Stimulated activated CD4-positive, alpha-beta T cell treated with anti-CD3 and anti-CD28 coated beads, Interleukin-4, amount 100 ng/mL, for 24 hours (primary cell): Measurements from ENCODE around the gene EPS15.
"Not testable (repeated sequence)": the region's sequence is repeated elsewhere in the genome, so short reads cannot be mapped to it uniquely, and the experiment has no call there.

ENCODE experiments used
- DNase-seq: peaks from one replicate; pipeline ENCODE4 v3.0.0-alpha.2; 2020

The EPS15 gene

GRCh38 chr1:51422367-51423072, 96.5 kb downstream of the EPS15 start:
- DNase-seq = no peak

- DNase-seq = no peak
These were observed 97.1 kb downstream of the EPS15 start for GRCh38 chr1:51421964-51422363.

GRCh38 chr1:51420867-51421627, 98.0 kb downstream of the EPS15 start:
- no peak for DNase-seq

GRCh38 chr1:51418384-51418959, 100.6 kb downstream of the EPS15 start:
- DNase-seq = no peak

GRCh38 chr1:51417496-51418383, 101.3 kb downstream of the EPS15 start:
- no peak for DNase-seq

- no peak for DNase-seq
These were observed 102.2 kb downstream of the EPS15 start for GRCh38 chr1:51416910-51417309.

GRCh38 chr1:51415963-51416362, 103.1 kb downstream of the EPS15 start:
- no peak for DNase-seq

GRCh38 chr1:51414811-51415210, 104.3 kb downstream of the EPS15 start:
- DNase-seq = no peak

GRCh38 chr1:51411820-51412219, 107.2 kb downstream of the EPS15 start:
- DNase-seq = not testable (repeated sequence)

- no peak for DNase-seq
These were observed 108.3 kb downstream of the EPS15 start for GRCh38 chr1:51410568-51411460.

- not testable (repeated sequence) for DNase-seq
These were observed 109.1 kb downstream of the EPS15 start for GRCh38 chr1:51409755-51410541.

- no peak for DNase-seq
These were observed 126.8 kb downstream of the EPS15 start for GRCh38 chr1:51392241-51392640.

- DNase-seq = not testable (repeated sequence)
These were observed 128.4 kb downstream of the EPS15 start for GRCh38 chr1:51390641-51391040.

- not testable (repeated sequence) for DNase-seq
These were observed 131.8 kb downstream of the EPS15 start for GRCh38 chr1:51387288-51387687.

- not testable (repeated sequence) for DNase-seq
These were observed 132.8 kb downstream of the EPS15 start for GRCh38 chr1:51386259-51386658.

GRCh38 chr1:51385776-51386175, 133.3 kb downstream of the EPS15 start:
- no peak for DNase-seq

- DNase-seq = no peak
These were observed 137.1 kb downstream of the EPS15 start for GRCh38 chr1:51381964-51382363.

GRCh38 chr1:51380936-51381335, 138.1 kb downstream of the EPS15 start:
- no peak for DNase-seq

- no peak for DNase-seq
These were observed 140.2 kb downstream of the EPS15 start for GRCh38 chr1:51378871-51379270.

- DNase-seq = no peak
These were observed 145.2 kb downstream of the EPS15 start for GRCh38 chr1:51373898-51374297.

GRCh38 chr1:51372561-51372960, 146.5 kb downstream of the EPS15 start:
- no peak for DNase-seq
